Measurements from ENCODE around the gene NDUFA7. TPM values are rescaled to one million over a fixed set of nuclear protein-coding genes. Genes with fewer than 3 reads are reported as not detected.
"Not testable (repeated sequence)": the region's sequence is repeated elsewhere in the genome, so short reads cannot be mapped to it uniquely, and the experiment has no call there.

NDUFA7 gene
- total RNA-seq, 2 donors from 2014 or later = 24.4 to 31.9 TPM

- no peaks in the 10 kb centered on the region for H3K27me3 Mint-ChIP-seq
- H3K27ac Mint-ChIP-seq = peak overlapping the region; percentile 89
- H3K4me3 Mint-ChIP-seq = peak overlapping the region; percentile 93
- peaks cover 2% of the 10 kb centered on the region for H3K36me3 Mint-ChIP-seq (ENCODE audit: low read depth)
- DNase-seq = peak in 1 of 3 donors; percentile 2
- no peaks in the 10 kb centered on the region for H3K9me3 ChIP-seq (ENCODE audit: control insufficient read depth, low read length, poor library complexity, severe bottlenecking)
- ATAC-seq = no peak
- H3K4me1 Mint-ChIP-seq = peaks cover 27% of the 10 kb centered on the region
These were observed 14.7 kb downstream of the NDUFA7 start for GRCh38 chr19:8306235-8307054.

GRCh38 chr19:8305798-8306197, 15.4 kb downstream of the NDUFA7 start:
- H3K27ac Mint-ChIP-seq = peak overlapping the region; percentile 89
- no peaks in the 10 kb centered on the region for H3K27me3 Mint-ChIP-seq
- no peak for ATAC-seq
- H3K4me3 Mint-ChIP-seq = no peak overlapping the region
- H3K36me3 Mint-ChIP-seq (ENCODE audit: low read depth) = peaks cover 2% of the 10 kb centered on the region
- DNase-seq = peak in 1 of 3 donors; percentile 2
- H3K9me3 ChIP-seq (ENCODE audit: control insufficient read depth, low read length, poor library complexity, severe bottlenecking) = no peaks in the 10 kb centered on the region
- peaks cover 27% of the 10 kb centered on the region for H3K4me1 Mint-ChIP-seq

DNA sequence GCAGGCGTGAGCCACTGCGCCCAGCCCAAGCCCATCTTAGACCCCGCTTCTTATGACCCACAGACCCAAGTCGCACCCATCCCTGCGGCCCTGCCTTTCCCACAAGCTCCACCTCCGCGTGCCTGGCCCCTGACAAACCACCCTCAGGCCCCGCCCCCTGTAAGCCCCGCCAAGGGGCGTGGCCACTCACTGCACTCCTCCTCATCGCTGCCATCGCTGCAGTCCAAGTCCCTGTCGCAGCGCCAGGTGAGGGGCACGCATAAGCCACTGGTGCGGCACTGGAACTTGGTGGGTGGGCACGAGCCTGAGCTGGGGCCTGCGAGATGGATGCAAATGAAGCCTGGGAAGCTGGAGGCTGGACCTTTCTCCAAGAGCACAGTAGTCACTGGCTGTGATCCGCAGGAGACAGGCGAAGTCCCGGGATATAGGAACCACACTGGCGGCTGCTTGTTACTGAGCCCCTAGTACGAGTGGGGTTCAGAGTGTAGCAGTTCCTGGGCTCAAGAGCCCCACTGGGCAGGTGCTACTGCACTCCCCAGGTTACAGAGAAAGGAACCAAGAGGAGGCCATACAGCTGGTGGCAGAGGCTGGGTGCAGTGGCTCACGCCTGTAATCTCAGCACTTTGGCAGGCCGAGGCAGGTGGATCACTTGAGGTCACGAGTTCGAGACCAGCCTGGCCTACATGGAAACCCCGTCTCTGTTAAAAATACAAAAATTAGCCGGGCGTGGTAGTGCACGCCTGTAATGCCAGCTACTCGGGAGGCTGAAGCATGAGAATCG, 16.1 kb downstream of the NDUFA7 start:
- H3K36me3 Mint-ChIP-seq (ENCODE audit: low read depth) = peaks cover 2% of the 10 kb centered on the region
- peak overlapping the region; percentile 52 for H3K4me3 Mint-ChIP-seq
- DNase-seq (peak in 2 of 3 donors; percentile 4 to 26), ATAC-seq (no peak)
- no peaks in the 10 kb centered on the region for H3K27me3 Mint-ChIP-seq
- no peaks in the 10 kb centered on the region for H3K9me3 ChIP-seq (ENCODE audit: control insufficient read depth, low read length, poor library complexity, severe bottlenecking)
- H3K4me1 Mint-ChIP-seq = peaks cover 27% of the 10 kb centered on the region
- H3K27ac Mint-ChIP-seq = no peak overlapping the region

GRCh38 chr19:8302734-8303133, 18.4 kb downstream of the NDUFA7 start:
- H3K36me3 Mint-ChIP-seq (ENCODE audit: low read depth) = no peaks in the 10 kb centered on the region
- no peak overlapping the region for H3K4me3 Mint-ChIP-seq
- H3K4me1 Mint-ChIP-seq = peaks cover 19% of the 10 kb centered on the region
- ATAC-seq (no peak), DNase-seq (no peak)
- H3K27me3 Mint-ChIP-seq = no peaks in the 10 kb centered on the region
- no peaks in the 10 kb centered on the region for H3K9me3 ChIP-seq (ENCODE audit: control insufficient read depth, low read length, poor library complexity, severe bottlenecking)
- no peak overlapping the region for H3K27ac Mint-ChIP-seq

- no peaks in the 10 kb centered on the region for H3K27me3 Mint-ChIP-seq
- peaks cover 15% of the 10 kb centered on the region for H3K4me1 Mint-ChIP-seq
- H3K27ac Mint-ChIP-seq = no peak overlapping the region
- H3K36me3 Mint-ChIP-seq (ENCODE audit: low read depth) = no peaks in the 10 kb centered on the region
- no peak for DNase-seq
- H3K4me3 Mint-ChIP-seq = no peak overlapping the region
- ATAC-seq = no peak
- no peaks in the 10 kb centered on the region for H3K9me3 ChIP-seq (ENCODE audit: control insufficient read depth, low read length, poor library complexity, severe bottlenecking)
These were observed 18.9 kb downstream of the NDUFA7 start for GRCh38 chr19:8302357-8302691.

GRCh38 chr19:8291337-8291736, 29.8 kb downstream of the NDUFA7 start:
- not testable (repeated sequence) for H3K9me3 ChIP-seq (ENCODE audit: control insufficient read depth, low read length, poor library complexity, severe bottlenecking); H3K27me3 Mint-ChIP-seq; H3K4me1 Mint-ChIP-seq; H3K27ac Mint-ChIP-seq; H3K4me3 Mint-ChIP-seq; H3K36me3 Mint-ChIP-seq (ENCODE audit: low read depth); DNase-seq
- ATAC-seq = peak; percentile 69

DNA sequence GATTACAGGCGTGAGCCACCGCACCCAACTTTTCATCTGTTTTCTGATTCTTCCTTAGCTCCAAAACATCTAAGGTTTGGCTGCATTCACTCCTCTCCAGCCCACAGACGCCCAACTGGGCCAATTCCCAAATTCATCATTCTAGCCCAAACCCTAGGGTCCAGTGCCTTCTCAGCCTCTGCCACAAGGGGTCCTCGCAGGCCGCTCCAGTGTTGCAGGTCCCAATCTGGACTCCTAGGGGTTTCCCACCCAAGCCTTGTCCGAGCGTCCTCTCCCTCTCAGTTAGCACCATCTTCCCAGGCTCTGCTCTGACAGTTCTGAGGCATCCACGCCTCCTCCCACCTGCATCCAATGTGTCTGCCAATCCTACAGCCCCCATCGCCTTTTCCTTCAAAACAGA, 44.7 kb downstream of the NDUFA7 start:
- not testable (repeated sequence) for H3K4me1 Mint-ChIP-seq; H3K27me3 Mint-ChIP-seq; H3K36me3 Mint-ChIP-seq (ENCODE audit: low read depth); H3K27ac Mint-ChIP-seq; H3K9me3 ChIP-seq (ENCODE audit: control insufficient read depth, low read length, poor library complexity, severe bottlenecking); DNase-seq; H3K4me3 Mint-ChIP-seq
- peak; percentile 59 for ATAC-seq

GRCh38 chr19:8269724-8270123, 51.5 kb downstream of the NDUFA7 start:
- DNase-seq (no peak), ATAC-seq (no peak)
- H3K9me3 ChIP-seq (ENCODE audit: control insufficient read depth, low read length, poor library complexity, severe bottlenecking) = no peaks in the 10 kb centered on the region
- Mint-ChIP-seq H3K36me3 (ENCODE audit: low read depth) (no peaks in the 10 kb centered on the region), H3K27ac (peak overlapping the region; percentile 97), H3K4me1 (peaks cover 12% of the 10 kb centered on the region), H3K27me3 (no peaks in the 10 kb centered on the region), H3K4me3 (peak overlapping the region; percentile 94)

DNA sequence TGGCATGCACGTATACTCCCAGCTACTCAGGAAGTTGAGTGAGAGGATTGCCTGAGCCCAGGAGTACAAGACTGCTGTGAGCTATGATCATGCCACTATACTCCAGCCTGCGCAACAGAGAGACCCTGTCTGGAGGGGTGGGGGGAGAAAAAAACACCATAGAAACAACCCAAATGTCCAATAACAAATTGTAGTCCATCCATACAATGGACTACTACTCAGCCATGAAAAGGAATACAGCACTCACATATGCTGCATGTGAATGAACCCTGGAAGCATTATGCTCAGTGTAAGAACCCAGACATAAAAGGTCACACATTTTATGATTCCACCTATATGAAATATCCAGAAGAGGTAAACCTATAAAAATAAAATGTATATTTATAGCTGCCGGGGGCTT, 55.3 kb downstream of the NDUFA7 start:
- Mint-ChIP-seq H3K27ac (no peak overlapping the region), H3K27me3 (no peaks in the 10 kb centered on the region), H3K36me3 (ENCODE audit: low read depth) (no peaks in the 10 kb centered on the region), H3K4me1 (peaks cover 12% of the 10 kb centered on the region), H3K4me3 (no peak overlapping the region)
- DNase-seq (no peak), ATAC-seq (no peak)
- H3K9me3 ChIP-seq (ENCODE audit: control insufficient read depth, low read length, poor library complexity, severe bottlenecking) = no peaks in the 10 kb centered on the region

DNA sequence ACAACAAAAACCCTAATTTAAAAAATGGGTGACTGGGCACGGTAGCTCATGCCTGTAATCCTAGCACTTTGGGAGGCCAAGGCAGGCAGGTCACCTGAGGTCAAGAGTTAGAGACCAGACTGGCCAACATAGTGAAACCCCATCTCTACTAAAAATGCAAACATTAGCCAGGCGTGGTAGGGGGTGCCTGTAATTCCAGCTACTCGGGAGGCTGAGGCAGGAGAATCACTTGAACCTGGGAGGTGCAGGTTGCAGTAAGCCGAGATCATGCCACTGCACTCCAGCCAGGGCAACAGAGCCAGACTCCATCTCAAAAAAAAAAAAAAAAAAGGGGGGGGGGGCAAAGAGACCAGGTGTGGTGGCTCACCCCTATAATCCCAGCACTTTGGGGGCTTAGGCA, 56.9 kb downstream of the NDUFA7 start:
- not testable (repeated sequence) for H3K9me3 ChIP-seq (ENCODE audit: control insufficient read depth, low read length, poor library complexity, severe bottlenecking); ATAC-seq; H3K27me3 Mint-ChIP-seq; DNase-seq; H3K4me3 Mint-ChIP-seq; H3K36me3 Mint-ChIP-seq (ENCODE audit: low read depth)
- H3K4me1 Mint-ChIP-seq = peaks cover 12% of the 10 kb centered on the region
- H3K27ac Mint-ChIP-seq = peak overlapping the region; percentile 32

DNA sequence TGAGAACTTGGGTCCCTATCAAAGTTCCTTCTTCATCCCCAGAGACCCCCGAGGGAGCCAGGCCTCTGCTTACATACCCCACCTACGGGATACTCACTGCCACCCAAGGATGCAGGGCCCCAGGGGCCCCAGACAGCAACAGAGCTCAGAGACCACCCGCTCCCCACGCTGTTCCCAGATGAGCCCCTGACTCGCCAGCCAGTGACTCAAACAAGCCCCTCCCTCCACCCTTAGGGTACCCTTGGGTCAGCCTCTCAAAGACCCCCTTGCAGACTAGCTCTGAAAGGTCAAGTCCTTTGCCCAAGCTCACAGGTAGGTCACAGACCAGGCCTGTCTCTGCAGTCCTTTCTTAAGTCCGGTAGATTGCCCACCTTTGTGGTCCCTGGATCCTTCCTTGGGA, 58.7 kb downstream of the NDUFA7 start:
- Mint-ChIP-seq H3K27me3 (no peaks in the 10 kb centered on the region), H3K4me1 (peaks cover 6% of the 10 kb centered on the region), H3K27ac (no peak overlapping the region), H3K4me3 (no peak overlapping the region), H3K36me3 (ENCODE audit: low read depth) (peaks cover 5% of the 10 kb centered on the region)
- ATAC-seq (no peak), DNase-seq (no peak)
- H3K9me3 ChIP-seq (ENCODE audit: control insufficient read depth, low read length, poor library complexity, severe bottlenecking) = no peaks in the 10 kb centered on the region

GRCh38 chr19:8261881-8262280, 59.3 kb downstream of the NDUFA7 start:
- DNase-seq = no peak

DNA sequence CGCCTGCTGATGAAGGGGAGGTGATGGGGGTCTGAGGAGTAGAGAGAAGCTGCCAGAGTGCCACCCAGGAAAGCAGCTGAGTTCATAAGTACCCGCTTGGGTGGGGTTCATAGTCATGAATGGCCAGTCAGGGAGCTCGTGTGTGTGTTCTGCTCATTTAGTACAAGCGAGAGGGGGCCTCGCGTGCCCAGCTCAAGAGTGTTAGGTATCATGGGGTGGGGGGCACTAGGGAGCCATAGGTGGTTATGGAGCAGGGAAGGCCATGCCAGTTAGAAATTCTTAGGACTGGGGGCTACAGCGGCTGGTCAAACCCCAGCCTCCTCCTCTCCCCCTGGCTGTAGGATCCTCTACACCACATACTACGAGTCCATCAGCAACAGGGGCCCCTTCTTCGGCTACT, 59.8 kb downstream of the NDUFA7 start:
- H3K27me3 Mint-ChIP-seq = no peaks in the 10 kb centered on the region
- H3K4me1 Mint-ChIP-seq = peaks cover 8% of the 10 kb centered on the region
- H3K36me3 Mint-ChIP-seq (ENCODE audit: low read depth) = peaks cover 5% of the 10 kb centered on the region
- H3K27ac Mint-ChIP-seq = no peak overlapping the region
- DNase-seq (no peak), ATAC-seq (no peak)
- no peaks in the 10 kb centered on the region for H3K9me3 ChIP-seq (ENCODE audit: control insufficient read depth, low read length, poor library complexity, severe bottlenecking)
- H3K4me3 Mint-ChIP-seq = no peak overlapping the region

More at GRCh38 chr19:8261881-8262280, 59.3 kb downstream of the NDUFA7 start:
- Mint-ChIP-seq H3K27ac (no peak overlapping the region), H3K4me3 (no peak overlapping the region), H3K4me1 (peaks cover 8% of the 10 kb centered on the region), H3K36me3 (ENCODE audit: low read depth) (peaks cover 5% of the 10 kb centered on the region), H3K27me3 (no peaks in the 10 kb centered on the region)
- no peak for ATAC-seq
- no peaks in the 10 kb centered on the region for H3K9me3 ChIP-seq (ENCODE audit: control insufficient read depth, low read length, poor library complexity, severe bottlenecking)
